IPS-NIHi11 (cell line): ENCODE measurements around the gene CARMIL1.
A peak's percentile ranks its signal among the peaks of the same experiment; 100 is the strongest.

Experiments used
- DNase-seq: peaks from one replicate; pipeline ENCODE4 v3.0.0; 2012; ENCODE audit warnings: mixed read lengths, low spot score

CARMIL1 gene

GRCh38 chr6:25511376-25511775 is 232.2 kb downstream of the CARMIL1 start:
- DNase-seq = no peak

DNA sequence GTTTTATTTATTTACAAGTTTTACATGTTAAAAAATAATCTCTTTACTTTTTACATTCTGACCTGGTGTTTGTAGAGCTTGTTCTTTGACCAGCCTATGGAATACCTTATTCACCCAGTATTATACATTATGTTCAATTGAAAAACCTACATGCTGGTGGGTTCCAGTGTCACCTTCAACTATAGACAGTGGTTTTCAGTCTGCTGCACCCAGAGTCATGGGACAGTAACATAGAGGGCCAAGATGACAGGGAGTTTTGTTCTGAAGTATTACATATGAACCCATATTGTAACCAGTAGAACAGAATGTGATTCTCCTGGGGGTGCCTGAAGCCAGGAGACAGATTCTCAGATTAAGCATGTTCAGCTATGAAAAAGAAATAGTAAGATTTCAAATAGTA is 233.4 kb downstream of the CARMIL1 start:
- DNase-seq = no peak

DNA sequence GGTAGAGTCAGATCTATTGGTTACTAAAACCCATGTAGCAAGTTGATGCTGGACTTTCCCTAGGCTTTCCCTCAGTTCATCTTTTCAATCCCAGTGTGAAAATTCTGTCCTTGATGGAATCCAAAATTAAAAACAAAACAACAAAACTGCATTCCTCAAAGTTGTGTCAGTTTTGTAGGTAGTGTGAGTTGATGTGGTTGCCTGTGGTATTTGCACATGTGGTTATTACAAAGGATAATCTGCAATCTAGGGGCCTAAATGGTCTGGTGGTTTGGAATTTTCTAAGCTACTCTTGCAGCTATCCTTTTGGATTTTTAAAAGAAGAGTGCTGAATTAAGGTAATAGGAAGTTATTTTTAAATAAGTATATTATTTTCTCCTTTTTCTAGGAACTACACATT is 240.7 kb downstream of the CARMIL1 start:
- DNase-seq = no peak

DNA sequence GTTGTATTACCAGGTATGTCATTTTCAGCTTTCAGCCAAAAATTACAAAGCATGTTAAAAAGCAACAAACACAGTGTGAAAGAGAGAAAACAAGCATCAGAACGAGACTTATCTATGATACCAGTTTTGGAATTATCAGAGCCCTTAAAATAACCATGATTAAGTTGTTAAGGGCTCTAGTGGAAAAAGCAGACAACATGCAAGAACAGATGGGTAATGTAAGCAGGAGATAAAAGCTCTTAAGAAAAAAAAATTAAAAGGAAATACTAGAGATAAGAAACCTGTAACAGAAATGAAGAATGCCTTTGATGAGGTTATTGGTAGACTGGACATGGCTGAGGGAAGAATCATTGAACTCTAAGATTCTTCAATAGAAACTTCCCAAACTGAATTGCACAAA is 245.4 kb downstream of the CARMIL1 start:
- DNase-seq = no peak

DNA sequence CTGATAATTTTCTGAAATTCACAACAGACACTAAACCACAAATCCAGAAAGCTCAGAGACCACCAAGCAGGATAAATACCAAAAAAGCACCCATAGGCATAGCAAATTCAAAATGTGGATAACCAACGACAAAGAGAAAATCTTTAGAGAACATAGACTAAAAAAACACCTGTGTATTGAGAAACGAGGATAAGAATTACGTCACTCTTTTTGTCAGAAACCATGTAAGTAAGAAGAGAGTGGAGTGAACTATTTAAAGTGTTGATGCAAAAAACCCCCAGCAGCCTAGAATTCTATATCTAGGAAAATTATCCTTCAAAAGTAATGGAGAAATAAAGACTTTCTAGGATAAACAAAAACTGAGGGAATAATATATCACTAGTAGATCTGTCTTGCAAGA is 245.9 kb downstream of the CARMIL1 start:
- no peak for DNase-seq

GRCh38 chr6:25534942-25535631 is 255.9 kb downstream of the CARMIL1 start:
- no peak for DNase-seq

DNA sequence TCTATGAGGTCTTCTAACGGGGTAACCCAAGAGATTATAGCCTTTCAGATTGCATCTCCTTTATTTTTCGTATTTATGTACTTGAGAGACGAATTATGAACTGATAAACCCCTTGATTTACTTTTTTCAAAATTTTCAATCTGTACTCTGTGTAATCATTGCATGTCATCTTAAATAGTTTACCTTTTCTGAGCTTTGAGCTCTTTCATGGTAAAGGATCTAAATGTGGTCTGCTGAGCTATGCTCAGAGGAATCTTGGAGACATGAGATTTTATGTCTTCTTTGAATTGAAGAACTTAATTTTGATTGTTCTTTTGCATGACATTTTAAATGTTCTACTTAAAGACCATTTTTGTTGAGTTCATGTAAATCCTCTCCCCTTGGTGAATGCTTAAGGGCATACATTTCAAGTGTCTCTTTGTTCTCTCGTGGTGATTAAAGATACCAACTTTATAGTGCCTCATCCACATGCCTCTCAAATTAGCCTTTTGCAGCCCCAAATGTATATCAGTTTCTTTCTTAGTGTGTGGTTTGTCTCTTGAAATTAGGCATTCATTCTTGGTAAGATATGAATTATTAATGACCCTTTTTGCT is 256.6 kb downstream of the CARMIL1 start:
- no peak for DNase-seq

GRCh38 chr6:25536781-25537180 is 257.6 kb downstream of the CARMIL1 start:
- DNase-seq = no peak

GRCh38 chr6:25537349-25538018 is 258.3 kb downstream of the CARMIL1 start:
- no peak for DNase-seq

GRCh38 chr6:25541228-25541627 is 262.1 kb downstream of the CARMIL1 start:
- DNase-seq = no peak

DNA sequence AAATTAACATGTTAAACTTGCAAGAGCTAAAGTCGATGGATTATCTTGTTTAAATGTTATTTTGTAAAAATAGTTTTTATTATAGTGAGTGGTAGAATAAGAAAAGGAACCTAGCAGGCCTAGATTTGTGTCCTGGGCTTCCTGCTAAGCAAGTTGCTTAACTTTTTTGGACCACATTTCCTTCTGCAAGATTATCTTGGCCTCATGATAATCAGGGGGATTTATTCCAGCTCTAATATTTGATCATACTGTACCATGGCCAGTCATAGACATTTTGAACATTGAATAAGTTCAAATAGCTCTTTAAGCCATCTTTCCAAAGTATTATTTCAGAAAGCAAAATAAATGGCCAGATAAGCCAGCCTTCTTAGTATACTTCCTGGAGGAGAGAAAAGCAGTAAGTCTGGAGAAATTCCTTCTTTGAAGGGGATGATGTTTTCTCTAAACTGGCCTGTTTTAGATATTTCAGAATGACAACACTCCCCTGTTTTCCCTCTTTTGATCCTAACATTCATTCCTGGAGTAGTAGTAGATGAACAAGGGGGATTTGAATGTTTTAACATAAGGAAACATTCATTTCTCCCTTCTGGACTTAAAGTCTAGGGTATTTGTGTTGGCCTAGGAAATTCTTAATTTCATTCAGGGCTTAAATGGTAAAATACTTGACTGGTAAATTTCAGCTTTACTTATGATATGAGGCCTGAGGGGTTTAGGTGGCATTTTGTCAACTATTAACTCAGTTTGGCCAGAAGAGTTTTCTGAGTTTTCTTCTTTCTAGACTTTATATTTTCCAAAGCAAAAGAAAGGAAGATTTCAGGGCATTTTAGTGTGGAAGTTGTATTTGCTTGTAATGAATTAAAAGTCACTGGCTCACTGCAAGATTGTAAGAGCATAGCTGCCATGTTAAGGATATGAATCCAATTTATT is 264.1 kb downstream of the CARMIL1 start:
- DNase-seq = no peak

DNA sequence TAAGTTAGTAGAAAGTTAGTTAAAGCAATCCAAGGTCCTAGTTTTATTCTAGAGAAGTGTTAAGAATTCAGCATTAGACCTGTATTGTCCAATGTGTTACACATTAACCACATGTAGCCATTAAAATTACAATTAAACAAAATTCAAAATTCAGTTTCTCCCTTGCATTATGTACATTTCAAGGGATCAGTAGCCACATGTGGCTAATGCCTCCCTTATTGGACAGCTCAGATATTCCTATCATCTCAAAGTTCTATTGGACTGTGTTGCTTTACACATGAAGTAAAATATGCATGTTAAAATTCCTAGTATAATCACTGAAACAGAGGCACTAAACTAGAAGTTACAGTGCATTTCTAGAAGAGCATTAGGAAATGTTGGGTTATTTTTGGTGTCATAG is 265.7 kb downstream of the CARMIL1 start:
- DNase-seq = no peak

DNA sequence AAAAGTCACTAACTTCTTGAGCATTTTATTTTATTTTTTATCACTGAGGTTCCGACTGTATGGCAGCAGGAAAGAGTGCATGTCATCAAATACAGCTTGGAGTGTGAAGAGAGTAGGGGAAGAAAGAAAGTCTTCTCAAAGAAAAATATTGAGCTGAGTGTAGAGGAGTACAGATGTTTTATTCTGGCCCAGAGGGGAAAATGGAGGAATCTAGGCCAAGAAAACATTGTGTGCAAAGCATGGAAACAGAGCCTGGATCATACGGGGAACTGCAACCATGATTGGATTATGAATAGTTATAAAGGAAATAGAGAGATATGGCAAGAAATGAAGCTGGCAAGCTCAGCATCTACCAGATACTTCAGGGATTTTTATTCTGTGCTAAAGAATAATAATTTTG is 268.6 kb downstream of the CARMIL1 start:
- no peak for DNase-seq

- no peak for DNase-seq
Observed at GRCh38 chr6:25548451-25548850, 269.3 kb downstream of the CARMIL1 start.

DNA sequence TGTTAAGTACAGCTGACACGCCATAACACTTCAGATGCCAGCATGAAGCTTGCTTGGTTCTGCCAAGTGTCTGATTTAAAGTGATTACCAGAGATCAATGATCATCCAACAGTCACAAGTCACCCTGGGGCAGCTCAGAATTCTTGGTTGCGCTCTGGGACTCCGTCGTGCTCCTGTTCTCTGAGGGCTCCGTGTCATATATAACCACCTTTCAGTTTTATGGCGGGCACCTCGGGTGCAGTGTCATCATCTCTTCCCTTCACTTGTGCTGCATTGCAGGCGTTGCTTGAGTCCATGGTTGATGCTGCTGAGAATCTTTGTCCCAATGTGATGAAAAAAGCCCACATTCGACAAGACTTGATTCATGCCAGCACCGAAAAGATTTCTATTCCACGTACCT is 271.5 kb downstream of the CARMIL1 start:
- DNase-seq = no peak

GRCh38 chr6:25553502-25553901 is 274.3 kb downstream of the CARMIL1 start:
- no peak for DNase-seq

DNA sequence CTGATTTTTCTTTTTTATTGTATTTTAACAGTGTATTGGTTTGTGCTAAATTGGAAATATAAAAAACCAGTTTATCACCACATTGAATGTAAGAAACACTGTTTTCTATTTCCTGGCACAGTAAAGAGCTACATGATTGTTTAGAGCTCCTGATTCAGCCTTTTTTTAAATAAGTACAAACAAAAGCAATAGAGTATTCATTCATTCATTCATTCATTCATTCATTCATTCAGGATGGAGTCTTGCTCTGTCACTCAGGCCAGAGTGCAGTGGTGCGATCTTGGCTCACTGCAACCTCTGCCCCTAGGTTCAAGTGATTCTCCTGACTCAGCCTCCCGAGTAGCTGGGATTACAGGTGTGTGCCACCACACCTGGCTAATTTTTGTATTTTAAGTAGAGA is 276.0 kb downstream of the CARMIL1 start:
- no peak for DNase-seq

DNA sequence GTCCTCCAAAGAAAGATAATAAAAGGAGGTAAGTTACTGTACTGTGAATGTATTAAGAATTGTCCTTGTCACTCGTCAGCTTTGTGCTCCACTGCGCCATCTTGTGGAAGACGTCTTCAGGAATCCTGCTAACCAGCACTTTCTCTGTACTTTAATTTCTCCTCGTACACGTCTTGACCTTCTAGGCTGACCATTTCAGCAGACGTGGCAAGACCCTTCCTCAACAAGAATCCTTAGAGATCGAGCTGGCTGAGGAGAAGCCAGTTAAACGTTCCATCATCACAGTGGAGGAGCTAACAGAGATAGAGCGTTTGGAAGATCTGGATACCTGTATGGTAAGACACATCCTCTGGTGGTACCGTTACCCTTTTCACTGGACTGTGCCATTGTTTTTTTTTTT is 277.3 kb downstream of the CARMIL1 start:
- peak; percentile 73 for DNase-seq

DNA sequence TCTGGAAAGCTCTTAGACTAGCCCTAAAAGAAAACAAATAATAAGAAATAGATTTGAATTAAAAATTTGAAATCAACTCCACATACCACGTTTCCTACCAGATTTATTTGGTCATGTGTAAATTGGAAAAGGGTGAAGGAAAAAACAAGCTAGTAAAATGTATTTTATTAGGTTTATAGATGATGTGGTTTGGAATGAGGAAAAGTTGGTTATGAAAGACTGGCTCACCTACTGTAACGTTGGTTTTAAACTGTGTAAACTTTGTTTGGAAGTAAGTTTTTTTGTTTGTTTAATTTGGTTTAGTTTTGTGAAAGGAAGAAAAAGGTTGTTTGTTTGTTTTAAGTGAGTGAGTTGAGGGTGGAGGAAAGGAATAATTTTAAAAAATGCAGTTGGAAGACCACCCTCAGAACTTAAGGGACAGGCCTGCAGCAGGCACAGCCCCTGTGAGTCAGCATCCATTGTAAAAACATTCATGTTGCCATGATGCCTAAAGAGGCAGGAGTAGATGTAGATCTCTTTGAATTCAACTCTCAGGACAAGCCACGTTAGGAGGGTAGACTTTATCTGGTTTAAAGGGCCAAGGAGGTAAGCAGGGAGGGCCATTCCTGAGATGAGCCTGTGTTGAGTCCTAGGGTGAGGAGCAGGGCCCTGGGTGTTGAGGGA is 279.1 kb downstream of the CARMIL1 start:
- DNase-seq = no peak

GRCh38 chr6:25560865-25561264 is 281.7 kb downstream of the CARMIL1 start:
- DNase-seq = no peak

GRCh38 chr6:25564943-25565342 is 285.8 kb downstream of the CARMIL1 start:
- DNase-seq = no peak

- DNase-seq = no peak
Observed at GRCh38 chr6:25570578-25570977, 291.4 kb downstream of the CARMIL1 start.
